HG03354 (cell line): ENCODE data around the gene UBN1.
"Not testable (repeated sequence)": the region's sequence is repeated elsewhere in the genome, so short reads cannot be mapped to it uniquely, and the experiment has no call there.

Source experiments
- ATAC-seq: cut with Tn5 transposase; IDR thresholded peaks from one replicate; pipeline ENCODE4 v1.9.1; 2021; ENCODE audit warnings: mild to moderate bottlenecking; ENCODE audit not compliant: unreplicated experiment, poor library complexity, severe bottlenecking

UBN1 gene

DNA sequence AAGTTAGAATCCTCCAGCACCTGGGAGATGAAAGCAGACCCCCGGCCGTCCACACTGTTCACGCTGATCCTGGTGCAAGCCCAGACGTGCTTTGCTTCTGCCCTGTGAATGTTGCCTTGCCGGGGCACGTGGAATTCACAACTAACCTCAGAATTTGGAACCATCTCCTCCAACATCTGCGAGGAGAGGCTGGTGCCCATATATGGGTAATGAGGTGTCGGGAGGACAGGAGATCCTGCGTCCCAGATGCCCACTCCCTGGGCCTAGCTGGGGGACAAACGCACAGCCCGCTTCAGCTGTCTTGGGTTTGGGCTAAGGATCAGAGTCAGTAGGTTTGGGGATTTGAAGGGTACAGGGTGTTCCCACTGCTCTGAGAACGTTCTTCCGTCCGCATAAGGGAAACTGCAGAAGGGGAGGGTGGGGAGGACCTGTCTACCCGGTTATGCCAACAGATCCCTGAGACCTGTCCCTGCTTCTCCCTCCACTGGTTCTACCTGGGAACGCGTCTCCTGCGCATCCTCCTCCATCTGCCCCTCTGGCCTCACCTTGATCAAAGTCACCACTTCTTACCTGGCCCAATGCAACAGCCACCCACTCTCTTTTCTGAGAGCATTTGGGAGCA is 75.6 kb downstream of the UBN1 start:
- no peak for ATAC-seq

DNA sequence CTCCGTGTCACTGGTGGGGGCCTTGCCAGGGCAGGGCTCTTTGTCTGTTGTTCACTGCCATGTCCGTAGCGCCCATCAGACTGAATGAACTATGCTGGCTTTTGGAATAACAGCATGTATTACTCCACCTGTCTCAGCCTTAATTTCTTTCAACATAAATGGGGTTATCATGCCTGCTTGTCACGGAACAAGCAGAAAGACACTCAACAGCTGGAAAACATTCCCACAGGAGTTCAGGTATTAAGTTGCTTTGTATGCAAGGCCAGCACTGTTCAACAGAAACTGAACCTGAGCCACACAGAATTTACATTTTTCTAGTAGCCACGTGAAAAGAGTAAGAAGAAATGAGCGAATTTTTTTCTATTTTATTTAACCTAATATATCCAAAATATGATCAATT is 76.6 kb downstream of the UBN1 start:
- no peak for ATAC-seq

DNA sequence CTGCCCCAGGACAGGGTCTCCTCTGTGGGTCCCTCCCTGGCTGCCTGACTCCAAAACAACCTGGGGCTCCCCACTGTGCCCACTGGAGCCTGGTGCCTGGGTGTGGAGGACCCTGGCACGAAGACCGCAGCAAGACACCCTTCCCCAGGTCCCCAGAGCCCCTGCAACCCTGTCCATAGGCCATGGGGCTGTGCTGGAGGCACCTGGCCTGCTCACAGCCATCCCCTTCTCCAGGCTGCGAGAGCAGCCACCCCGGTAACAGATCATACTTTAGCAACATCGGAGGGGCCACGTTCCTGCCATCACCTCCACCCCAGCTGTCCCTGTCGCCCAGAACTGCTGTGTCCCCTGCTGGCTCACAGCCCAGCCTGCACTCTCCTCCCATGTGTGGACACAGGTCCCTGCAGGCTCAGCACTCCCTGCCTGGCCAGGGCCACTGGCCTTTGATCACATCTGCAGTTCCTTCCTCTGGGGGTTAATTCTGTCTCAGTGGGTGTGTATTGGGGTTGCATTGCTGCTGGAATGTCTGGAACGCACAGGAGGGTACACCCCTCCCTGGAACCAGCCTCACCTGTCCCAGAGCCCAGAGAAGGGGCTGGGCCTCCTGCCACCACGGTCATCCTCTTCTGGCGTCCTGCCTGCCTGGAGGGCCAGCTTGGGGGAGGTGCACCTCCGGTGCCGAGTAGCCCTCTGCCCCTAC is 77.5 kb downstream of the UBN1 start:
- ATAC-seq, result no peak

DNA sequence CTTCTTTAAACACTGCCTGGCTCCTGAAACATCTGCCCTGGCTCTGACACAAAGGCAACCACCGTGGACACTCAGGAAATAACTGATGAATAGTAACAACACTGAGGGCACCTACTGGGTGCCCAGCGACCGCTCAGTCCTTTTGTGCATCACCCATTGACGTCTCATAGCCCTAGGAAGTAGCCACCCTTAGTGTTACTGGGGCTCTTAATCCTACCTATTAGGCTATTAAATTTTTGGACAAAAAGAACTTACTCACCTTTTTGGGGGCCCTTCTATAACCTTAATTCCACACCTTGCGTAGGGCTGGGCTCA is 78.0 kb downstream of the UBN1 start:
- no peak for ATAC-seq

DNA sequence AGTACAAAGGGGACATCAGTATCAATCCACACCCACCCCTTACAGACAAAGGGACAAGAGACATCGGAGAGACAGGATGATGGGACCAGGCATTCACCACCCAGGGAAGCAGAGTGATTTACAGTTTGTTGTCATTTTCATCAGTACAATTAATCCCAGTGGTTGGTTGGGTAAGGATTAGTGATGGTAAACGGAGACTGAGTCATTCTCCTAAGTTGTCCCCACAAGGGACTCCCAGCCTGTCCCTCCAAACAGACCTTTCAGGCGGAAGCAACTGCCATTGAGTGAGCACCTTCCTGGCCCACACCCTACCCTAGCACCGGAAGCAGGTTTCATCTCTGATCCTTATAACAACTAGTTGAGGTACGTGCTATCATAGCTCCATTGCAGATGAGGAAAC is 78.5 kb downstream of the UBN1 start:
- no peak for ATAC-seq

- no peak for ATAC-seq
Measured at GRCh38 chr16:4926928-4927327, 79.6 kb downstream of the UBN1 start.

- ATAC-seq, result no peak
Measured at GRCh38 chr16:4927661-4928060, 80.4 kb downstream of the UBN1 start.

GRCh38 chr16:4928227-4928626 is 80.9 kb downstream of the UBN1 start:
- no peak for ATAC-seq

DNA sequence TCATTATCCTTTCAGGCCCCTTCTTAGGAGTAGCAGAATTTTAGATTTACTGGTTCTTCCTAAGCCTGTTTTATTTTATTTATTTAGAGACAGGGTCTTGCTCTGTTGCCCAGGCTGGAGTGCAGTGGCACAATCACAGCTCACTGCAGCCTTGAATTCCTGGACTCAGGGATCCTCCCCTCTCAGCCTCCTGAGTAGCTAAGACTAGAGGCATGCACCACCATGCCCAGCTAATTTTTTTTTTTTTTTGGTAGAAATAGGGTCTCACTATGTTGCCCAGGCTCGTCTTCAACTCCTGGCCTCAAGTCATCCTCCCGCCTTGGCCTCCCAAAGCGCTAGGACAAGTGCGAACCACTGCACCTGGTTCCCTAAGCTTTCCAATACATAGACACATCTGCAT is 82.3 kb downstream of the UBN1 start:
- not testable (repeated sequence) for ATAC-seq

DNA sequence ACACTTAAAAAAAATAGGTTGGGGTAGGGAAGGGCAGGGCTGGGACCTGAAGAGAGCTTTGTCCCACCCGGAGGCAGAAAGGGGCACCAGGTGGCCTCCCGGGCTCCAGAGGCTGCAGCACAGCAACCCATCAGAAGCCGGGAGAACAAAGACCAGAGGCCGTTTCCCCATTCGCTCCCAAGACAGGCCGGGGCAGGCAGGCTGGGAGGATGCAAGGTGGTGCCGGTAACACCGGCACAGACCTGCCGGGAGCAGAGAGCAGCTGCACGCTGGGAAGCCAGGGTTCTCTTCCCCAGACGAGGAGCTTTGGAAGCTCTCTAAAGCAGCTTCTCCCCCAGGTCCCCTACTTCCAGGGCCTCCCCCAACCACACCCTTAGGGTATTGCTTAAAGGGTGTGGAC is 84.1 kb downstream of the UBN1 start:
- no peak for ATAC-seq
